NB4 (cell line): ENCODE measurements around the gene TUBB3.

ENCODE experiments used
- CTCF ChIP-seq: IDR thresholded peaks from one replicate; pipeline ENCODE4 v1.5.1; 2012; ENCODE audit warnings: low read depth, low read length
- MAX ChIP-seq: IDR thresholded peaks from 2 replicates; pipeline ENCODE4 v1.6.1; 2011; ENCODE audit warnings: low read depth, low read length
- MYC ChIP-seq: IDR thresholded peaks from 2 replicates; pipeline ENCODE4 v1.6.1; 2011; ENCODE audit warnings: low read depth, low read length

- TF ChIP-seq CTCF, result no peak
- no peak for TF ChIP-seq MAX
- no peak for TF ChIP-seq MYC
These were observed 13.8 kb downstream of the TUBB3 start for GRCh38 chr16:89936981-89937380.
